Pancreas (tissue), 10 donors: ENCODE data around the gene EXOSC2. TPM values are rescaled to one million over a fixed set of nuclear protein-coding genes. Genes with fewer than 3 reads are reported as not detected.
A peak's percentile ranks its signal among the peaks of the same experiment; 100 is the strongest.
"Not testable (repeated sequence)": the region's sequence is repeated elsewhere in the genome, so short reads cannot be mapped to it uniquely, and the experiment has no call there.

Experiments used
- ATAC-seq, 4 donors: fragments of 200-7000 bp; cut with Tn5 transposase; one replicate each; pipeline versions ENCODE4 v1.8.0 to v1.9.1; 2020; ENCODE audit warnings: mild to moderate bottlenecking in 4 of 4, moderate library complexity in 4 of 4
- DNase-seq, 6 donors: peaks; one replicate each; pipeline ENCODE4 v3.0.0-alpha.2; 2020
- FAIRE-seq: peaks from 2 replicates; lab custom pipeline; 2012; peaks lifted over from hg19 to GRCh38; lab: Jason Lieb, UNC
- H3K27ac ChIP-seq, 4 donors: fragments of 200-600 bp; sonication (generic); 1 replicate in 3 of 4; 2 replicates in 1 of 4; pipeline versions ENCODE4 v1.5.0 to v1.8.0; 2020
- H3K27me3 ChIP-seq, 4 donors: fragments of 200-600 bp; one replicate each; pipeline ENCODE4 v1.8.0; 2021
- H3K36me3 ChIP-seq, 3 donors: fragments of 200-600 bp; sonication (generic) in 1 of 3; one replicate each; pipeline versions ENCODE4 v1.5.0 to v1.8.0; 2020 to 2021
- H3K4me1 ChIP-seq, 3 donors: fragments of 200-600 bp; one replicate each; pipeline ENCODE4 v1.8.0; 2021
- H3K4me3 ChIP-seq, 4 donors: fragments of 200-600 bp; sonication (generic) in 2 of 4; one replicate each; pipeline versions ENCODE4 v1.5.0 to v1.8.0; 2020 to 2021
- H3K9me3 ChIP-seq, 4 donors: fragments of 200-600 bp; one replicate each; pipeline ENCODE4 v1.8.0; 2021
- WGBS, 2 donors: extraction: QIAGEN DNeasy Blood & Tissue Kit; methylation state at CpG; one replicate each; pipeline ENCODE4 v1.1.7; 2013; 5-methylcytosine and 5-hydroxymethylcytosine counted together
- intact Hi-C, 3 donors: fragments of 100-400 bp; cut with DNase I; formaldehyde crosslinking; loops; one replicate each; pipeline versions ENCODE4 v1.11.1 to v1.14.2; 2022
- polyA plus RNA-seq, 2 donors: library from polyadenylated mRNA; stranded (reverse); fragments of 200-250 nt; gene quantifications; one replicate each; pipeline ENCODE4 v1.2.3, GENCODE V29; 2013
- total RNA-seq, 6 donors: library from RNA; stranded (reverse); fragmentation: NEBNext Ultra II Directional in 4 of 6; extraction: Animal tissue kit (Norgen Biotek cat#: 25700) in 4 of 6; gene quantifications; one replicate each; pipeline versions ENCODE4 v1.2.1 to v1.2.4, GENCODE V29; 2021 to 2023
- TF ChIP-seq, protein P1 (sequence below), 4 donors: fragments of 200-600 bp; sonication (generic) in 3 of 4; IDR thresholded peaks; one replicate each; pipeline versions ENCODE4 v1.5.0 to v1.8.0; 2021; ENCODE audit warnings: antibody characterized with exemption in 4 of 4
- donor health status: healthy with polysubstance abuse.
- donor health status: DM: no; HTN: no; CAD: no; lungs with moderate emphysema.
- donor health status: DM: no; HTN: no; CAD: no.
- donor health status: control.
- donor health status: control.
- donor health status: Bipolar disorder and iron deficiency.
- donor health status: DM: yes; HTN: yes; CAD: no.
- donor health status: DM: no; HTN: no; CAD: no.
- donor health status: DM: no; HTN: no; CAD: no.
- donor health status: DM: yes; HTN: yes; CAD: no.

Gene EXOSC2
- total and polyA plus RNA-seq, 8 donors = 9.1 to 15.5 (median 11.6) TPM

DNA sequence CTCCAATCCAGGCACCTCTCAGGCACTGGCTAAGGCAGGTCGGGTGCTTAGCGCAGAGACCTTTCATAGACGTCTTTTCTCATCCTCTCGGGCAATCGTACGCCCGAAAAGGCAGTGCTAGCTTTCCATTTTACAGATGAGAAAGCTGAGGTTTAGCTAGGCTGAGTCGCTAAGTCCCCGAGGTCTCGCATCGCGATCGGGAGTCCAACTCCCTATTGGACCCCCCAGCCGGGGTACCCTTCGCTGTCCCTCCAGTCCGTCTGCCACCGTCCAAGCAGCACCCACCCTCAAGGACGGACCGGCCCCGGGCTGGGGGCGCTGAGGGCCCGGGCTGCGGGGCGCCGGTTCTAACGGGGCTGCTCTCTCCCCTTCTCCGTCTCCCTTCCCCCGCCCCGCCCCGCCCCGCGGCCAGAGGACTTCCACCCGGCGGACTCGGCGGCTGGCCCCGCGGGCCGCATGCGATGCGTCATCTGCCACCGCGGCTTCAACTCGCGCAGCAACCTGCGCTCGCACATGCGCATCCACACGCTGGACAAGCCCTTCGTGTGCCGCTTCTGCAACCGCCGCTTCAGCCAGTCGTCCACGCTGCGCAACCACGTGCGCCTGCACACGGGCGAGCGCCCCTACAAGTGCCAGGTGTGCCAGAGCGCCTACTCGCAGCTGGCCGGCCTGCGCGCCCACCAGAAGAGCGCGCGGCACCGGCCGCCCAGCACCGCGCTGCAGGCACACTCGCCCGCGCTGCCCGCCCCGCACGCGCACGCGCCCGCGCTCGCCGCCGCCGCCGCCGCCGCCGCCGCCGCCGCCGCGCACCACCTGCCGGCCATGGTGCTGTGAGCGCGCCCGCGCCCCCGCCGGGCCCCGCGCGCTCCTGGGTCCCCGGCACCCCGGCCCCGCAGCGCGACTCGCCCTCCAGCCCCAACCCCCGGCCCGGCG lies 12.5 kb upstream of the EXOSC2 start:
- WGBS, 2 donors = 3 to 4% methylated on average over 40 to 116 of the region's 116 CpGs
- TF ChIP-seq, protein P1, sequence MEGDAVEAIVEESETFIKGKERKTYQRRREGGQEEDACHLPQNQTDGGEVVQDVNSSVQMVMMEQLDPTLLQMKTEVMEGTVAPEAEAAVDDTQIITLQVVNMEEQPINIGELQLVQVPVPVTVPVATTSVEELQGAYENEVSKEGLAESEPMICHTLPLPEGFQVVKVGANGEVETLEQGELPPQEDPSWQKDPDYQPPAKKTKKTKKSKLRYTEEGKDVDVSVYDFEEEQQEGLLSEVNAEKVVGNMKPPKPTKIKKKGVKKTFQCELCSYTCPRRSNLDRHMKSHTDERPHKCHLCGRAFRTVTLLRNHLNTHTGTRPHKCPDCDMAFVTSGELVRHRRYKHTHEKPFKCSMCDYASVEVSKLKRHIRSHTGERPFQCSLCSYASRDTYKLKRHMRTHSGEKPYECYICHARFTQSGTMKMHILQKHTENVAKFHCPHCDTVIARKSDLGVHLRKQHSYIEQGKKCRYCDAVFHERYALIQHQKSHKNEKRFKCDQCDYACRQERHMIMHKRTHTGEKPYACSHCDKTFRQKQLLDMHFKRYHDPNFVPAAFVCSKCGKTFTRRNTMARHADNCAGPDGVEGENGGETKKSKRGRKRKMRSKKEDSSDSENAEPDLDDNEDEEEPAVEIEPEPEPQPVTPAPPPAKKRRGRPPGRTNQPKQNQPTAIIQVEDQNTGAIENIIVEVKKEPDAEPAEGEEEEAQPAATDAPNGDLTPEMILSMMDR (IDR thresholded peaks at IDR 0.05) = no peak
- Histone ChIP-seq H3K4me3 (peak overlapping the region; percentile 26 to 61 (median 42)), H3K27me3 (no peaks in the 10 kb centered on the region), H3K27ac (no peak overlapping the region), H3K36me3 (no peaks in the 10 kb centered on the region), H3K9me3 (no peaks in the 10 kb centered on the region), H3K4me1 (peaks cover 0 to 7% (median 0%) of the 10 kb centered on the region in 3 donors)
- FAIRE-seq (no peak), ATAC-seq (peak; percentile 72 to 84 (median 82)), DNase-seq (peak; percentile 61 to 93 (median 86))
- intact Hi-C loops = no loop called here

DNA sequence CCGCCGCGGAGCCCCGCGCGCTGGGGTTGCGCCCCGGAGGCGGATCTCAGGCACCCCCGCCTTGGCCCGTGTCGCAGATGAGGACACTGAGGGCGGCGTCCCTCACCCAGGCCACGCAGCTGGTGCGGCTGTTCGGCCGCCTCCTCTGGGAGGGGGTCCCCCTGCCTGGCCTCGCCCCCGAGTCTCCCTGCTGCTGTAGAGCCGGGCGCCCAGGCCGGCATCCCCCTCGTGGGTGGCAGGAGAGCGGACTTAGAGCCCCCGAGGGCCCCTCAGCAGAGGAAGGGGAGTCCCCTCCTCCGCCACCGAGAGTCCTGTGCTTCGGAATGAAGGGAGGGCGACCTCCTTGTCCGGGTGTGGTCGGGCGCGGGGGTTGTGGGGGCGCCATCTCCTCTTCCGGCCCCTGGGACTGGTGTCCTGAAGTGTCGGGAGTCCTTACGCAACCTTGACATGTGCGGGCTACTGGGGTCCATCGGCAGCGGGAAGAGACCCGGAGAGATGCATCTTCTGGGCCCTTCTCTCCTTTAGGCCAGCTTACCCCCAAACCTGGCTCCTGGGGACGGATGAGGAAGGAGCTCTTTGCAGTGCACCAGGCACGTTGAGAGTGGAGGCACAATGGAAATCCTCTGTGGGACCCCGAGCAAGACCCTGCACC lies 11.7 kb upstream of the EXOSC2 start:
- ATAC-seq = peak; percentile 32 to 43 (median 40)
- Histone ChIP-seq H3K27ac (no peak overlapping the region), H3K27me3 (no peaks in the 10 kb centered on the region), H3K36me3 (no peaks in the 10 kb centered on the region), H3K4me1 (peaks cover 0 to 7% (median 0%) of the 10 kb centered on the region in 3 donors), H3K9me3 (no peaks in the 10 kb centered on the region), H3K4me3 (peak overlapping the region; percentile 26 to 61 (median 42))
- WGBS, 2 donors = 1% methylated on average over 32 to 45 of the region's 45 CpGs
- TF ChIP-seq, protein P1 (IDR thresholded peaks at IDR 0.05) = no peak
- DNase-seq = peak in 3 of 6 donors; percentile 32 to 78 (median 53)
- intact Hi-C loops = loop anchor here in 2 of 3 donors (2.0 kb wide), 1 partner anchor 221 kb away; no protein-coding TSS in a partner anchor
- FAIRE-seq = no peak

DNA sequence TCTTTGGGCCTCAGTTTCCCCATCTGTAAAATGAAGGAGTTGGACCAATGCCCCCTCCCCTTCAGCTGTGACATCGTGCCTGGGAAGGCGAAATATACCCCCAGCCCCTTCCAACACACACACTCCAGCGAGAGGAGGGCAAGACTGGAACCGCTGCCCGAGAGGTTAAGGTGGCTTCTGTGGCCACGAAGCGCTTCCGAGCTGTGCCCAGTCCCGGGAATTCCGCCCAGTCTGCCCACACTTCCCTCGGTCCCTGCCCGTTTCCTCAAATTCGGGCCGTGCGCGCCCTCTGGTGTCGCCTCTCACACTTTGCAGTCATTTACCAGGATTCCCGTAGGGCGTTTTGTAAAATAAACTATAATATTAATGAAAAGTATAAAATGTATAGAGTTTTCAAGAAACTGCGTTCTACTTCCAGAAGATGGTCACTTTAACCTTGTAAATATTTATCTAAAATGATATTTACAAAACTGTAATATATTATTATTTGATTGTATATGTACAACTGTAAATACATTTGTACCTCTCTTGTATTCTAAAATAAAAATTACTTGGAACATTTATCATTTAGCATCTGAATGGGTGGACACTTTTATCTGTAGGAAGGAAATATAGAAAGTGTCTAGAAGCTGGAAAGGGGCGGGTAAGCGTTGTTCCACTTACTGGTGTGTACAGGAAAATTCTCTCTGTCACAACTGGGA lies 11.0 kb upstream of the EXOSC2 start:
- H3K9me3 ChIP-seq = no peaks in the 10 kb centered on the region
- no peak overlapping the region for H3K27ac ChIP-seq
- H3K36me3 ChIP-seq = no peaks in the 10 kb centered on the region
- intact Hi-C loops = loop anchor here in 2 of 3 donors (2.0 kb wide), 1 partner anchor 222 kb away; no protein-coding TSS in a partner anchor
- DNase-seq (peak; percentile 74 to 92 (median 86)), ATAC-seq (peak; percentile 78 to 94 (median 90)), FAIRE-seq (peak; percentile 84)
- TF ChIP-seq, protein P1 (IDR thresholded peaks at IDR 0.05) = peak; percentile 60 to 82 (median 74)
- H3K4me3 ChIP-seq = peak overlapping the region in 2 of 4 donors; percentile 49 to 61
- WGBS, 2 donors = 3% methylated on average over 22 of the region's 22 CpGs
- H3K27me3 ChIP-seq = no peaks in the 10 kb centered on the region
- peaks cover 0 to 7% (median 0%) of the 10 kb centered on the region in 3 donors for H3K4me1 ChIP-seq

DNA sequence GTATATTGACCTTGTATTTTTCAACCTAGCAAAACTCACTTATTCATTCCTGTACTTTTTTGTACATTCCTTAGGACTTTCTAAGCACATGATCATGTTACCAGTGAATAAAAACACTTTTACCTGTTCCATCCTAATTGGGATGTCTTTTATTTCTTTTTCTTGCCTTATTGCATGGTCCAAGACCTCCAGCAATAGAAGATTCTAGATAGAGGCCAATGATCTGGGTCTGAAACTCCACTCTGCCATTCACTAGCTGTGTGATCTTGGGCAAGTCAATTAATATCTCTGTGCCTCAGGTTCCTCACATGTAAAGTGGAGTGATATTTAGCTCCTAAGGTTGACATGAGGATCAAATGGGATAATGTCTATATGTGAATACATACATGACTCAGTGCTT lies 8.5 kb upstream of the EXOSC2 start:
- no peak for DNase-seq
- no peak for FAIRE-seq
- peaks cover 0 to 7% (median 0%) of the 10 kb centered on the region in 3 donors for H3K4me1 ChIP-seq
- H3K4me3 ChIP-seq = no peak overlapping the region
- no peak overlapping the region for H3K27ac ChIP-seq
- H3K27me3 ChIP-seq = no peaks in the 10 kb centered on the region
- ATAC-seq = no peak
- no peaks in the 10 kb centered on the region for H3K9me3 ChIP-seq
- intact Hi-C loops = no loop called here
- TF ChIP-seq, protein P1 (IDR thresholded peaks at IDR 0.05) = no peak
- no peaks in the 10 kb centered on the region for H3K36me3 ChIP-seq

DNA sequence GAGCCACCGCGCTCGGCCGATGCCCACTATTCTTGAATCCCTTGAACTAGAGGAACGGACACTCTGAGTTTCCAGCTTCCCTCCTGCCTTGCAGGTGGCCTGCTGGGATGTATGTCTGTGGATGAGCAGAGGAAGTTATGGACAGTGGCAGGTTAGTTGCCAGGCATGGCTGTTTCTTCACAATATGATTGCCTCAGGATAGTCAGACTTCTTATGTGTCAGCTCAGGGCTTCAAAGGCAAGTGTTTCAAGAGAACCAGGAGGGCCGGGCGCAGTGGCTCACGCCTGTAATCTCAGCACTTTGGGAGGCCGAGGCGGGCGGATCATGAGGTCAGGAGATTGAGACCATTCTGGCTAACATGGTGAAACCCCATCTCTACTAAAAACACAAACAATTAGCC lies 7.6 kb upstream of the EXOSC2 start:
- WGBS, 2 donors = 91 to 97% methylated on average over 11 of the region's 11 CpGs
- ATAC-seq, H3K36me3 ChIP-seq, intact Hi-C loops, H3K4me3 ChIP-seq, H3K27me3 ChIP-seq, H3K9me3 ChIP-seq, FAIRE-seq, H3K27ac ChIP-seq, DNase-seq, H3K4me1 ChIP-seq: not testable (repeated sequence)
